HFFc6 (cell line): ENCODE data around the gene POMC. TPM values are rescaled to one million over a fixed set of nuclear protein-coding genes. Genes with fewer than 3 reads are reported as not detected.
A peak's percentile ranks its signal among the peaks of the same experiment; 100 is the strongest.

Source experiments
- DNase-seq: peaks from one replicate; pipeline ENCODE4 v3.0.0-alpha.2; 2018
- H3K27ac Mint-ChIP-seq: 2 replicates; pipeline ENCODE4 v1.8.0; 2020; ENCODE audit warnings: mild to moderate bottlenecking, mixed read lengths
- H3K27me3 Mint-ChIP-seq: 2 replicates; pipeline ENCODE4 v1.8.0; 2021; ENCODE audit warnings: mild to moderate bottlenecking, moderate library complexity, mixed read lengths; ENCODE audit not compliant: insufficient read depth
- H3K36me3 Mint-ChIP-seq: 2 replicates; pipeline ENCODE4 v1.8.0; 2021; ENCODE audit warnings: low read depth, mixed read lengths
- H3K4me1 Mint-ChIP-seq: 2 replicates; pipeline ENCODE4 v1.8.0; 2020; ENCODE audit warnings: low read depth, mixed read lengths
- H3K4me3 Mint-ChIP-seq: 2 replicates; pipeline ENCODE4 v1.8.0; 2020; ENCODE audit warnings: mild to moderate bottlenecking, moderate library complexity, mixed read lengths
- H3K9me3 Mint-ChIP-seq: 2 replicates; pipeline ENCODE4 v1.8.0; 2020; ENCODE audit warnings: mild to moderate bottlenecking, mixed read lengths
- total RNA-seq, 6 experiments: library from RNA; stranded (reverse); fragmentation: NEBNext Ultra II Directional; extraction: Animal tissue kit (Norgen Biotek cat#: 25700); gene quantifications; 2 replicates in 1 of 6; 3 replicates in 5 of 6; pipeline ENCODE4 v1.2.3, GENCODE V29; 2021
- TF ChIP-seq, protein P1 (sequence below): fragments of 200-600 bp; sonication (generic); IDR thresholded peaks from 2 replicates; pipeline ENCODE4 v1.5.0; 2021; ENCODE audit warnings: antibody characterized with exemption, mild to moderate bottlenecking

POMC gene
- total RNA-seq, 6 experiments from 2014 or later = not detected

DNA sequence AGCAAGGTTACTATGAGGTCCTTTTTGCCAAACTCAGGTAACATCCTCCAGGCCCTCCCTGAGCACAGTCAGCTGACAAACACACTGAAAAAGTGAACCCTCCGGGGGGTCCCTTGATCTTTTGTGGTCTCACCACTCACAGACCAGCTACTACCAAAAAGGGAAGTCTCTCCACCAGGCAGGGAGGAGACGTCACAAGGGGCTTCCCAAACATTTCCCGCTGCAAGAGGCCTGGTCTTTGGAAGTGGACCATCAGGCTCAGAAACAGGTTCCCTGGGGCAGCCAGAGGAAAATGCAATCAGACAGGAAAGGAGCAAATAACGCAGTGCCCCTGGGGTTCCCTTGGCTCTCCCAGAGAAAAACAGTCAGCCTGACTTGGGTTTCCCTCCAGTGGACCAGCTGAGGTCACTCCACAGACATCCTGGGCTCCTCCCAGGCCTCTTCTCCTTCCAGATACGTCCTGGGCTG is 38.7 kb upstream of the POMC start:
- DNase-seq = no peak
- no peaks in the 10 kb centered on the region for H3K36me3 Mint-ChIP-seq
- TF ChIP-seq, protein P1, sequence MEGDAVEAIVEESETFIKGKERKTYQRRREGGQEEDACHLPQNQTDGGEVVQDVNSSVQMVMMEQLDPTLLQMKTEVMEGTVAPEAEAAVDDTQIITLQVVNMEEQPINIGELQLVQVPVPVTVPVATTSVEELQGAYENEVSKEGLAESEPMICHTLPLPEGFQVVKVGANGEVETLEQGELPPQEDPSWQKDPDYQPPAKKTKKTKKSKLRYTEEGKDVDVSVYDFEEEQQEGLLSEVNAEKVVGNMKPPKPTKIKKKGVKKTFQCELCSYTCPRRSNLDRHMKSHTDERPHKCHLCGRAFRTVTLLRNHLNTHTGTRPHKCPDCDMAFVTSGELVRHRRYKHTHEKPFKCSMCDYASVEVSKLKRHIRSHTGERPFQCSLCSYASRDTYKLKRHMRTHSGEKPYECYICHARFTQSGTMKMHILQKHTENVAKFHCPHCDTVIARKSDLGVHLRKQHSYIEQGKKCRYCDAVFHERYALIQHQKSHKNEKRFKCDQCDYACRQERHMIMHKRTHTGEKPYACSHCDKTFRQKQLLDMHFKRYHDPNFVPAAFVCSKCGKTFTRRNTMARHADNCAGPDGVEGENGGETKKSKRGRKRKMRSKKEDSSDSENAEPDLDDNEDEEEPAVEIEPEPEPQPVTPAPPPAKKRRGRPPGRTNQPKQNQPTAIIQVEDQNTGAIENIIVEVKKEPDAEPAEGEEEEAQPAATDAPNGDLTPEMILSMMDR = no peak
- H3K4me3 Mint-ChIP-seq = no peak overlapping the region
- no peak overlapping the region for H3K27ac Mint-ChIP-seq
- H3K27me3 Mint-ChIP-seq = peaks cover 16% of the 10 kb centered on the region
- H3K9me3 Mint-ChIP-seq = no peaks in the 10 kb centered on the region
- H3K4me1 Mint-ChIP-seq = no peaks in the 10 kb centered on the region

DNA sequence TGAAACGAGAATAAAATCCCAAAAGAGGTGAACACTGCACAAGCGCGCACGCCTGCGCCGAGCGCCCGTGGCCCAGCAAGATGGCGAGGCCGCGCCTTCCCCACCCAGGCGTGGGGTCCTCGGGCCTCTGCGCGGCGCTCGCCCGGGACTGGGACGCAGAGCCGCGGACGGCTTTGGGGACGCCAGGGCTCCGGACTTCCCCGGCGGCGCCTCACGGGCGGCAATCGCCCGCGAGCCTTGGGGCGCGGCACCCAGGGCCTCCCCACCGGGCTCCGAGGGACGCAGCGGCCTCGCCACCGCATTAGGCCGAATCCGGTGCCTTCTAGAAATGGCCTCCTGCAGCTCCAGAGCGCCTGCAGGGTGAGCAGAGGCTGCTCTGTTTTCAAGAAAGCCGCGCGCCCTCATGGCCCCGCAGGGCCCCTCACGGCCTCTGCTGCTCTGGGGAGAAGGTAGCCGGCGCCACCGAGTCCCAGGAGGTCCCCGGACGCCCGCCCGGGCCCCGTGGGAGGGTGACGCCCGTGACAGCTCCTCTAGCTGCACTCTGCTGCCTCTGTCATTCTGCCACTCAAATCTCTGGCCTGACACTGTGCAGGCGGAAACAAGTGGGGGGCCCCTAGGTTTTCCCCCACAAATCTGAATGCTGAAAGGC is 35.9 kb upstream of the POMC start:
- no peaks in the 10 kb centered on the region for H3K36me3 Mint-ChIP-seq

DNA sequence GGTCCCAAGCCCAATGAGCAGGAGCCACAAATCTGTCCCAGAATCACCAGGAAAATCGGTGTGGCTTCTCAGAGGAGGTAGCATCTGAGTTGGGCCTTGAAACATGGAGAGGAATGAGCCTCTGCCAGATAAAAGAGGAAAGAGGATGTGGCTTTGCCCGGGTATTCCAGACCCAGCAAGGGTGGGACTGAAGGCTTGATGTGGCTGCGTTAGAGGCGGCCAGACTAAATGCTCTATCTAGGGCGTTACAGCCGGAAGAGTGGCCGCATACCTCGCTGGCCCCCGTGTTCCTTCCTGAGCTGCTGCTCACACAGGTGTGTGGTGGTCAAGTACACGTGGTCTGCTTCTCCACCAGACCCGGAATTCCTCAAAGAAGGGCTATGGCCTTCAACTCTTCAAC is 33.9 kb upstream of the POMC start:
- TF ChIP-seq, protein P1 = no peak
- Mint-ChIP-seq H3K36me3 (no peaks in the 10 kb centered on the region), H3K27me3 (peaks cover 13% of the 10 kb centered on the region), H3K9me3 (no peaks in the 10 kb centered on the region), H3K27ac (no peak overlapping the region), H3K4me3 (no peak overlapping the region), H3K4me1 (peaks cover 9% of the 10 kb centered on the region)
- DNase-seq = no peak

More for the DNA sequence above, 35.9 kb upstream of the POMC start:
- TF ChIP-seq, protein P1 = no peak
- Mint-ChIP-seq H3K4me3 (no peak overlapping the region), H3K27ac (no peak overlapping the region), H3K9me3 (no peaks in the 10 kb centered on the region), H3K27me3 (peaks cover 12% of the 10 kb centered on the region; the same call in 1 of the 2 replicates), H3K4me1 (no peaks in the 10 kb centered on the region)
- no peak for DNase-seq

DNA sequence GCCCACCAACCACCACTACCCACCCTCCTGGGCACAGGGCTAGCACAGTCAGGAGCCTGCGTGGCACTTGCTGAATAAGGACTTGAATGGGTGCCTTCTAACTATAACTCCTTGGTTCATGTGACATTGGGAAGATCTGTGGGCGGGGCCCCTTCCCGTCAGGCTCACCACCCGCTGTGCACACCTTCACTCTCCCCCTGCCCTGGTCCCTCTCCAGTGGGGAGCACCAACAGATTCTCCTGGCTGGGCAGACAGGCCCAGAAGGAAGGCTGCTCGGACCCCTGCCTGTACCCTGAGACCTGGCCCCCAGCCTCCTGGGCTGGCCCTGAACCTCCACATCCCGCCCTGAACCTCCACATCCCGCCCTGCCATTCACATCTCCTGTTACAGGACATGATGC is 33.4 kb upstream of the POMC start:
- DNase-seq = no peak
- Mint-ChIP-seq H3K36me3 (no peaks in the 10 kb centered on the region), H3K4me1 (peaks cover 11% of the 10 kb centered on the region), H3K4me3 (no peak overlapping the region), H3K9me3 (no peaks in the 10 kb centered on the region), H3K27me3 (peaks cover 12% of the 10 kb centered on the region), H3K27ac (no peak overlapping the region)
- TF ChIP-seq, protein P1 = no peak

DNA sequence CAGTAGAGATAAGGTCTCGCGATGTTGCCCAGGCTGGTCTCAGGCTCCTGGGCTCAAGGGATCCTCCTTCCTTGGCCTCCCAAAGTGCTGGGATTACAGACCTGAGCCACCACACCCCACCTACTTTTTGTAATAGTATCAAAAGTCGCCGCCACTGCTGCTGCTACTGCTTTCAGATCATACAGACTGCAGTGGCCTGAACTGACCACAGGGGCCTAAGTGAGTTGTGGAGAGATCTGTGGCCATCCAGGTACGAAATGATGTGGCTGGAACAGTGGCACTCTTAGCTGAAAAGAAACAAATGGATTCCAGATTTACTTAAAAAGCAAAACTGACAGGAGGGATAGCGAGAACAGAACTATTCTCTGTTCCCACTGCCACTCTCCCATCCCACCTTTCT is 32.9 kb upstream of the POMC start:
- peaks cover 12% of the 10 kb centered on the region for H3K27me3 Mint-ChIP-seq
- no peaks in the 10 kb centered on the region for H3K9me3 Mint-ChIP-seq
- H3K4me3 Mint-ChIP-seq = no peak overlapping the region
- H3K36me3 Mint-ChIP-seq = no peaks in the 10 kb centered on the region
- DNase-seq = no peak
- H3K27ac Mint-ChIP-seq = no peak overlapping the region
- peaks cover 11% of the 10 kb centered on the region for H3K4me1 Mint-ChIP-seq
- TF ChIP-seq, protein P1 = peak; percentile 49
